ENCODE measurements around the gene OMA1. TPM values are rescaled to one million over a fixed set of nuclear protein-coding genes. Genes with fewer than 3 reads are reported as not detected.
"Not testable (repeated sequence)": the region's sequence is repeated elsewhere in the genome, so short reads cannot be mapped to it uniquely, and the experiment has no call there.

Gene OMA1
- total RNA-seq, 2 donors from 2014 or later, result 12.2 TPM

GRCh38 chr1:58539553-58539952 lies 7.0 kb downstream of the OMA1 start:
- H3K4me3 Mint-ChIP-seq, result no peak overlapping the region
- no peaks in the 10 kb centered on the region for H3K27me3 Mint-ChIP-seq (ENCODE audit: low read depth)
- H3K4me1 Mint-ChIP-seq (ENCODE audit: low read depth), result peaks cover 11% of the 10 kb centered on the region
- H3K36me3 Mint-ChIP-seq (ENCODE audit: insufficient read depth in 2 of 2), result no peaks in the 10 kb centered on the region
- ATAC-seq (replicated peaks in 1 of 2), result no peak
- no peak overlapping the region for H3K27ac Mint-ChIP-seq
- H3K9me3 Mint-ChIP-seq, result no peaks in the 10 kb centered on the region
- DNase-seq, result no peak

- no peak overlapping the region for H3K4me3 Mint-ChIP-seq
- H3K9me3 Mint-ChIP-seq, result no peaks in the 10 kb centered on the region
- H3K36me3 Mint-ChIP-seq (ENCODE audit: insufficient read depth in 2 of 2), result no peaks in the 10 kb centered on the region
- H3K4me1 Mint-ChIP-seq (ENCODE audit: low read depth), result peaks cover 7% of the 10 kb centered on the region
- no peak overlapping the region for H3K27ac Mint-ChIP-seq
- H3K27me3 Mint-ChIP-seq (ENCODE audit: low read depth), result no peaks in the 10 kb centered on the region
- no peak for ATAC-seq (replicated peaks in 1 of 2)
- no peak for DNase-seq
Measured at GRCh38 chr1:58538821-58539220, 7.7 kb downstream of the OMA1 start.

GRCh38 chr1:58531842-58532241 lies 14.7 kb downstream of the OMA1 start:
- not testable (repeated sequence) for DNase-seq; H3K27me3 Mint-ChIP-seq (ENCODE audit: low read depth); ATAC-seq (replicated peaks in 1 of 2); H3K4me3 Mint-ChIP-seq; H3K36me3 Mint-ChIP-seq (ENCODE audit: insufficient read depth in 2 of 2); H3K27ac Mint-ChIP-seq; H3K9me3 Mint-ChIP-seq
- peaks cover 16% of the 10 kb centered on the region for H3K4me1 Mint-ChIP-seq (ENCODE audit: low read depth)

- Mint-ChIP-seq H3K36me3 (ENCODE audit: insufficient read depth in 2 of 2) (no peaks in the 10 kb centered on the region), H3K4me3 (no peak overlapping the region), H3K4me1 (ENCODE audit: low read depth) (peaks cover 22% of the 10 kb centered on the region), H3K9me3 (no peaks in the 10 kb centered on the region), H3K27me3 (ENCODE audit: low read depth) (no peaks in the 10 kb centered on the region), H3K27ac (no peak overlapping the region)
- DNase-seq, result no peak
- peak in 1 of 2 donors; percentile 32 for ATAC-seq (replicated peaks in 1 of 2)
Measured at GRCh38 chr1:58529284-58529683, 17.2 kb downstream of the OMA1 start.

GRCh38 chr1:58528518-58528917 lies 18.0 kb downstream of the OMA1 start:
- no peak overlapping the region for H3K27ac Mint-ChIP-seq
- H3K4me1 Mint-ChIP-seq (ENCODE audit: low read depth), result peaks cover 26% of the 10 kb centered on the region
- no peaks in the 10 kb centered on the region for H3K9me3 Mint-ChIP-seq
- H3K27me3 Mint-ChIP-seq (ENCODE audit: low read depth), result no peaks in the 10 kb centered on the region
- ATAC-seq (replicated peaks in 1 of 2) (no peak), DNase-seq (no peak)
- no peaks in the 10 kb centered on the region for H3K36me3 Mint-ChIP-seq (ENCODE audit: insufficient read depth in 2 of 2)
- no peak overlapping the region for H3K4me3 Mint-ChIP-seq

GRCh38 chr1:58524353-58524945 lies 22.1 kb downstream of the OMA1 start:
- peaks cover 0 to under 1% of the 10 kb centered on the region in 2 donors for H3K36me3 Mint-ChIP-seq (ENCODE audit: insufficient read depth in 2 of 2)
- peak overlapping the region; percentile 86 for H3K27ac Mint-ChIP-seq
- peaks cover 25% of the 10 kb centered on the region for H3K4me1 Mint-ChIP-seq (ENCODE audit: low read depth)
- H3K27me3 Mint-ChIP-seq (ENCODE audit: low read depth), result no peaks in the 10 kb centered on the region
- DNase-seq (peak; percentile 9 to 19), ATAC-seq (replicated peaks in 1 of 2) (peak; percentile 92 to 95)
- peak overlapping the region in 1 of 2 donors; percentile 71 for H3K4me3 Mint-ChIP-seq
- H3K9me3 Mint-ChIP-seq, result no peaks in the 10 kb centered on the region

- H3K27ac Mint-ChIP-seq, result peak overlapping the region; percentile 86
- ATAC-seq (replicated peaks in 1 of 2) (peak in 1 of 2 donors; percentile 58), DNase-seq (peak; percentile 18 to 34)
Measured at GRCh38 chr1:58515794-58516401, 30.6 kb downstream of the OMA1 start.

GRCh38 chr1:58513956-58514355 lies 32.6 kb downstream of the OMA1 start:
- no peak overlapping the region for H3K27ac Mint-ChIP-seq
- no peak for DNase-seq
- H3K4me1 Mint-ChIP-seq (ENCODE audit: low read depth), result peaks cover 12% of the 10 kb centered on the region
- no peak overlapping the region for H3K4me3 Mint-ChIP-seq
- no peak for ATAC-seq (replicated peaks in 1 of 2)
- H3K9me3 Mint-ChIP-seq, result no peaks in the 10 kb centered on the region
- H3K27me3 Mint-ChIP-seq (ENCODE audit: low read depth), result no peaks in the 10 kb centered on the region
- peaks cover 1 to 6% of the 10 kb centered on the region in 2 donors for H3K36me3 Mint-ChIP-seq (ENCODE audit: insufficient read depth in 2 of 2)

More at GRCh38 chr1:58515794-58516401, 30.6 kb downstream of the OMA1 start:
- Mint-ChIP-seq H3K4me3 (peak overlapping the region in 1 of 2 donors; percentile 23), H3K36me3 (ENCODE audit: insufficient read depth in 2 of 2) (peaks cover 1 to 3% of the 10 kb centered on the region in 2 donors), H3K4me1 (ENCODE audit: low read depth) (peaks cover 16% of the 10 kb centered on the region), H3K9me3 (no peaks in the 10 kb centered on the region), H3K27me3 (ENCODE audit: low read depth) (no peaks in the 10 kb centered on the region)

- H3K27me3 Mint-ChIP-seq (ENCODE audit: low read depth), result no peaks in the 10 kb centered on the region
- ATAC-seq (replicated peaks in 1 of 2) (no peak), DNase-seq (no peak)
- H3K9me3 Mint-ChIP-seq, result no peaks in the 10 kb centered on the region
- no peak overlapping the region for H3K27ac Mint-ChIP-seq
- no peaks in the 10 kb centered on the region for H3K4me1 Mint-ChIP-seq (ENCODE audit: low read depth)
- peaks cover 1 to 6% of the 10 kb centered on the region in 2 donors for H3K36me3 Mint-ChIP-seq (ENCODE audit: insufficient read depth in 2 of 2)
- H3K4me3 Mint-ChIP-seq, result no peak overlapping the region
Measured at GRCh38 chr1:58508629-58509028, 37.9 kb downstream of the OMA1 start.

- H3K4me1 Mint-ChIP-seq (ENCODE audit: low read depth), result peaks cover 15% of the 10 kb centered on the region
- no peak overlapping the region for H3K4me3 Mint-ChIP-seq
- no peak overlapping the region for H3K27ac Mint-ChIP-seq
- ATAC-seq (replicated peaks in 1 of 2), result no peak
- H3K36me3 Mint-ChIP-seq (ENCODE audit: insufficient read depth in 2 of 2), result no peaks in the 10 kb centered on the region
- no peaks in the 10 kb centered on the region for H3K9me3 Mint-ChIP-seq
- H3K27me3 Mint-ChIP-seq (ENCODE audit: low read depth), result no peaks in the 10 kb centered on the region
- no peak for DNase-seq
Measured at GRCh38 chr1:58505286-58505685, 41.2 kb downstream of the OMA1 start.

GRCh38 chr1:58502519-58502918 lies 44.0 kb downstream of the OMA1 start:
- ATAC-seq (replicated peaks in 1 of 2), result no peak
- Mint-ChIP-seq H3K36me3 (ENCODE audit: insufficient read depth in 2 of 2) (no peaks in the 10 kb centered on the region), H3K27ac (no peak overlapping the region)

GRCh38 chr1:58500043-58500442 lies 46.5 kb downstream of the OMA1 start:
- Mint-ChIP-seq H3K4me1 (ENCODE audit: low read depth) (peaks cover 15% of the 10 kb centered on the region), H3K27me3 (ENCODE audit: low read depth) (no peaks in the 10 kb centered on the region), H3K4me3 (no peak overlapping the region), H3K9me3 (no peaks in the 10 kb centered on the region), H3K36me3 (ENCODE audit: insufficient read depth in 2 of 2) (peaks cover 0 to 3% of the 10 kb centered on the region in 2 donors), H3K27ac (no peak overlapping the region)
- DNase-seq (no peak), ATAC-seq (replicated peaks in 1 of 2) (no peak)

More at GRCh38 chr1:58502519-58502918, 44.0 kb downstream of the OMA1 start:
- Mint-ChIP-seq H3K9me3 (no peaks in the 10 kb centered on the region), H3K4me3 (no peak overlapping the region), H3K27me3 (ENCODE audit: low read depth) (no peaks in the 10 kb centered on the region), H3K4me1 (ENCODE audit: low read depth) (peaks cover 15% of the 10 kb centered on the region)
- no peak for DNase-seq

- no peaks in the 10 kb centered on the region for H3K27me3 Mint-ChIP-seq (ENCODE audit: low read depth)
- no peak overlapping the region for H3K27ac Mint-ChIP-seq
- H3K4me3 Mint-ChIP-seq, result no peak overlapping the region
- peaks cover 0 to 1% of the 10 kb centered on the region in 2 donors for H3K9me3 Mint-ChIP-seq
- peaks cover 15% of the 10 kb centered on the region for H3K4me1 Mint-ChIP-seq (ENCODE audit: low read depth)
- ATAC-seq (replicated peaks in 1 of 2) (no peak), DNase-seq (no peak)
- peaks cover 0 to 5% of the 10 kb centered on the region in 2 donors for H3K36me3 Mint-ChIP-seq (ENCODE audit: insufficient read depth in 2 of 2)
Measured at GRCh38 chr1:58497499-58497898, 49.0 kb downstream of the OMA1 start.

- Mint-ChIP-seq H3K27ac (peak overlapping the region; percentile 43), H3K4me1 (ENCODE audit: low read depth) (peaks cover 8% of the 10 kb centered on the region), H3K27me3 (ENCODE audit: low read depth) (no peaks in the 10 kb centered on the region), H3K36me3 (ENCODE audit: insufficient read depth in 2 of 2) (peaks cover 4 to 10% of the 10 kb centered on the region in 2 donors), H3K4me3 (no peak overlapping the region), H3K9me3 (peaks cover 1 to 3% of the 10 kb centered on the region in 2 donors)
- ATAC-seq (replicated peaks in 1 of 2) (no peak), DNase-seq (no peak)
Measured at GRCh38 chr1:58496042-58496441, 50.5 kb downstream of the OMA1 start.

All from activated T-cell treated with anti-CD3 and anti-CD28 coated beads, Interleukin-2, amount 50 U/mL, for 72 hours (primary cell).